Type B pancreatic cell (in vitro differentiated cells): ENCODE results near the gene CALY. TPM values are rescaled to one million over a fixed set of nuclear protein-coding genes. Genes with fewer than 3 reads are reported as not detected.
A peak's percentile ranks its signal among the peaks of the same experiment; 100 is the strongest.

Experiments used
- DNase-seq: peaks from one replicate; pipeline ENCODE4 v3.0.0; 2021; ENCODE audit warnings: mixed read lengths; ENCODE audit not compliant: unreplicated experiment; ENCODE audit errors: extremely low spot score
- H3K27ac Mint-ChIP-seq: 2 replicates; pipeline ENCODE4 v1.8.0; 2021; ENCODE audit warnings: mild to moderate bottlenecking, mixed read lengths
- H3K27me3 Mint-ChIP-seq: 2 replicates; pipeline ENCODE4 v1.8.0; 2021; ENCODE audit warnings: mixed read lengths
- H3K36me3 Mint-ChIP-seq: 2 replicates; pipeline ENCODE4 v1.8.0; 2021; ENCODE audit warnings: mixed read lengths
- H3K4me1 Mint-ChIP-seq: one replicate; pipeline ENCODE4 v1.8.0; 2021; ENCODE audit warnings: mixed read lengths; ENCODE audit not compliant: unreplicated experiment
- H3K4me3 Mint-ChIP-seq: 2 replicates; pipeline ENCODE4 v1.8.0; 2021; ENCODE audit warnings: mild to moderate bottlenecking, mixed read lengths
- H3K9me3 Mint-ChIP-seq: 2 replicates; pipeline ENCODE4 v1.8.0; 2021; ENCODE audit warnings: mixed read lengths
- CTCF ChIP-seq: fragments of 200-600 bp; sonication (generic); conservative IDR thresholded peaks from 2 replicates; pipeline ENCODE4 v1.5.0; 2021; ENCODE audit warnings: antibody characterized with exemption, mild to moderate bottlenecking
- total RNA-seq: library from RNA; stranded (reverse); gene quantifications from 2 replicates; pipeline ENCODE4 v1.2.1, GENCODE V29; 2021; ENCODE audit warnings: low replicate concordance

Gene CALY
- total RNA-seq, 1 donor from 2014 or later = 3.6 TPM

- Mint-ChIP-seq H3K4me3 (peak overlapping the region; percentile 79), H3K9me3 (no peaks in the 10 kb centered on the region), H3K4me1 (peaks cover 18% of the 10 kb centered on the region), H3K27ac (peak overlapping the region; percentile 69), H3K27me3 (peaks cover 5% of the 10 kb centered on the region), H3K36me3 (peaks cover 7% of the 10 kb centered on the region)
- TF ChIP-seq CTCF = no peak
- no peak for DNase-seq
Measured at GRCh38 chr10:133309720-133310398, 26.8 kb downstream of the CALY start.

GRCh38 chr10:133309100-133309719 is 27.5 kb downstream of the CALY start:
- H3K36me3 Mint-ChIP-seq = peaks cover 7% of the 10 kb centered on the region
- peak overlapping the region; percentile 79 for H3K4me3 Mint-ChIP-seq
- peak; percentile 95 for DNase-seq
- peaks cover 5% of the 10 kb centered on the region for H3K27me3 Mint-ChIP-seq
- peak overlapping the region; percentile 69 for H3K27ac Mint-ChIP-seq
- peaks cover 19% of the 10 kb centered on the region for H3K4me1 Mint-ChIP-seq
- no peaks in the 10 kb centered on the region for H3K9me3 Mint-ChIP-seq
- no peak for TF ChIP-seq CTCF

- TF ChIP-seq CTCF = no peak
- H3K36me3 Mint-ChIP-seq = peaks cover 7% of the 10 kb centered on the region
- no peaks in the 10 kb centered on the region for H3K9me3 Mint-ChIP-seq
- peaks cover 19% of the 10 kb centered on the region for H3K4me1 Mint-ChIP-seq
- peak; percentile 92 for DNase-seq
- peak within 1 kb of the TSS; percentile 100 for H3K4me3 Mint-ChIP-seq
- H3K27me3 Mint-ChIP-seq = peaks cover 5% of the 10 kb centered on the region
- peak within 1 kb of the TSS; percentile 100 for H3K27ac Mint-ChIP-seq
Measured at GRCh38 chr10:133308421-133309099, 28.1 kb downstream of the CALY start, which contains the start of the genes TUBGCP2 and ZNF511. Gene TUBGCP2, minus strand, starts transcription at chr10:133308872. Its CDS starts 5,931 bp downstream, at chr10:133302941. Gene ZNF511, plus strand, starts transcription at chr10:133308914. Its CDS starts 30 bp downstream, at chr10:133308944.

DNA sequence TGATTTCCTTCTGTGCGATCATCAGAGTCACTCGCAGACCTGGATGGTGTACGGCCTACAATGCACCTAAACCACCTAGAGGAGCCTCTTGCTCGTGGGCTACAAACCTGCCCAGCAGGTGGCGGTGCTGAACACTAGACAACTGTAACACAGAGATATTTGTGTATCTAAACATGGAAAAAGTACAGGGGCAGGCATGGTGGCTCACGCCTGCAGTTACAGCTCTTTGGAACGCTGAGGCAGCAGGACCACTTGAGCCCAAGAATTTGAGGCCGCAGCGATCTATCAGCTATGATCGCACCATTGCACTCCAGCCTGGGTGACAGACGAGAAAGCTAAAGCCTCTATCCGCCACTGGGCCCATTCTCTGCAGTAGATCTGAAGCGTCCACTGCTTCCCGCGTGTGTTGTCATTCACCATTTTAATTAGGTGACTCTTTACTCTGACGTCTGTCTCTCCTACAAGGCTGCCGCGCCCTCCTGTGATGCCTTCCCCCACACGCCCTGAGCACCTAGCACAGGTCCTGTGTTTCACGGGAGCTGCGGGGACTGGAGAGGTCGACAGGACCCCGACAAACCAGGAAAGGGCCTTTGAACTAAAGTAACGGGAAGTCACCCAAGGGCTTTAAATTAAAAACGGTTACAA is 28.8 kb downstream of the CALY start:
- peaks cover 19% of the 10 kb centered on the region for H3K4me1 Mint-ChIP-seq
- H3K27ac Mint-ChIP-seq = peak overlapping the region; percentile 100
- H3K9me3 Mint-ChIP-seq = no peaks in the 10 kb centered on the region
- DNase-seq = peak; percentile 83
- TF ChIP-seq CTCF = peak; percentile 75
- H3K36me3 Mint-ChIP-seq = peaks cover 7% of the 10 kb centered on the region
- H3K27me3 Mint-ChIP-seq = peaks cover 5% of the 10 kb centered on the region
- peak overlapping the region; percentile 100 for H3K4me3 Mint-ChIP-seq

DNA sequence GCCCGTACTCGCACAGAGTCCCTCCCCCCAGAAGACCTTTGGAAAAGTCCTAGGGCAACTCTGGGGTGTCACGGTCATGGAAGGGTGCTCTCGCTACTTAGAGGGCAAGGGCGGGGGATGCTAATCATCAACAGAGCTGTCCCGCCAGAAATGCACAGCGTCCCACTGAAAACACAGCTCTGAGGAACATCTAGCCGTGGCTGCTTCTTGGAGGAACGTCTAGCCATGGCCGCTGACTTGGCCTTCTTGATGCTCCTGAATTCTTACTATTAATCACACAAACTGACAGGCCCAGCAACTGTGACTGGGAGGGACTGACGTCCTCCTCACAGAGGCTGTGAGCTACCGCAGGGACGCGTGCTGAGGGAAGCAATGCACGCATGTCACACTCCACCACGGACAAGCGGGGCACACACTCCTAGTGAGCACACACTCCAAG is 29.7 kb downstream of the CALY start:
- Mint-ChIP-seq H3K27me3 (peaks cover 5% of the 10 kb centered on the region), H3K4me1 (peaks cover 19% of the 10 kb centered on the region), H3K36me3 (peaks cover 7% of the 10 kb centered on the region), H3K4me3 (peak overlapping the region; percentile 69), H3K9me3 (no peaks in the 10 kb centered on the region), H3K27ac (peak overlapping the region; percentile 100)
- no peak for DNase-seq
- no peak for TF ChIP-seq CTCF
